Breast epithelium (tissue), 4 donors: ENCODE data around the gene PRPF39. TPM values are rescaled to one million over a fixed set of nuclear protein-coding genes. Genes with fewer than 3 reads are reported as not detected.
"Not testable (repeated sequence)": the region's sequence is repeated elsewhere in the genome, so short reads cannot be mapped to it uniquely, and the experiment has no call there.

ENCODE experiments used
- DNase-seq, 2 donors: peaks; one replicate each; pipeline ENCODE4 v3.0.0-alpha.2; 2019; ENCODE audit warnings: low spot score in 2 of 2
- H3K27ac ChIP-seq, 2 donors: fragments of 200-600 bp; sonication (generic) in 1 of 2; one replicate each; pipeline ENCODE4 v1.5.1; 2016 to 2019; ENCODE audit warnings: mild to moderate bottlenecking in 1 of 2
- H3K27me3 ChIP-seq, 2 donors: fragments of 200-600 bp; sonication (generic) in 1 of 2; one replicate each; pipeline versions ENCODE4 v1.5.1 to v1.6.0; 2017 to 2019; ENCODE audit warnings: control low read depth in 1 of 2, mild to moderate bottlenecking in 1 of 2
- H3K36me3 ChIP-seq: fragments of 200-600 bp; one replicate; pipeline ENCODE4 v1.5.1; 2019
- H3K4me1 ChIP-seq, 2 donors: fragments of 200-600 bp; sonication (generic); one replicate each; pipeline ENCODE4 v1.5.1; 2016 to 2019; ENCODE audit warnings: control low read depth in 1 of 2
- H3K4me3 ChIP-seq, 3 donors: fragments of 200-600 bp; sonication (generic); 1 replicate in 2 of 3; 2 replicates in 1 of 3; pipeline ENCODE4 v1.5.1; 2016 to 2019; ENCODE audit warnings: mild to moderate bottlenecking in 3 of 3, moderate library complexity in 2 of 3
- H3K9me3 ChIP-seq, 2 donors: fragments of 200-600 bp; sonication (generic) in 1 of 2; one replicate each; pipeline ENCODE4 v1.5.1; 2016 to 2019; ENCODE audit warnings: control low read depth in 1 of 2
- CTCF ChIP-seq, 3 donors: fragments of 450-650 bp; IDR thresholded peaks; one replicate each; pipeline ENCODE4 v1.5.1; 2016 to 2017; ENCODE audit warnings: antibody characterized with exemption in 3 of 3, mild to moderate bottlenecking in 3 of 3, moderate library complexity in 3 of 3
- POLR2A ChIP-seq: fragments of 450-650 bp; IDR thresholded peaks from one replicate; pipeline ENCODE4 v1.6.1; 2016; ENCODE audit warnings: antibody characterized with exemption, mild to moderate bottlenecking, moderate library complexity
- POLR2AphosphoS5 ChIP-seq, 3 donors: sonication (generic); formaldehyde crosslinking; IDR thresholded peaks; one replicate each; pipeline ENCODE4 v1.6.1; 2017; ENCODE audit warnings: antibody characterized with exemption in 3 of 3
- intact Hi-C: fragments of 100-400 bp; cut with DNase I; formaldehyde crosslinking; loops from one replicate; pipeline ENCODE4 v1.15.1; 2023; ENCODE audit warnings: low total_unique reads
- total RNA-seq, 3 donors: library from RNA; depleted of rRNA; stranded (reverse); fragments of >200 nt; gene quantifications; one replicate each; pipeline ENCODE4 v1.1.0, GENCODE V29; 2016

Gene PRPF39
- total RNA-seq, 3 donors from 2014 or later: 29.8 to 54.4 (median 48.8) TPM

DNA sequence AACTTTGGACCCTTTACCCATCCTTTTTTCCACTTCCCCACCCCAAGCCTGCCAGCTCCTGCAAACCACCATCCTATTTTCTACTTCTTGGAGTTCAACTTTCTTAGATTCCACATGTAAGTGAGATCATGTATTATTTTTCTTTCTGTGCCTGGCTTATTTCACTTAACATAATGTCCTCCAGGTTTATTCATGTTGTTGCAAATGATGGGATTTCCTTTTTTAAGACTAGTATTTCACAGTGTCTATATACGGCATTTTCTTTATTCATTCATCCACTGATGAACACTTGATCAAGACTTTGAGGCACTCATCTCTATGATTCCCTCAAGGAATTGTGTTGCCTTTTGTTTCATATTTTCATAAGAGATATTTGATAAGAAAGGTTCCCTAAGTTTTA, 5.6 kb upstream of the PRPF39 start:
- Histone ChIP-seq H3K27ac (no peak overlapping the region), H3K4me3 (no peak overlapping the region), H3K36me3 (no peaks in the 10 kb centered on the region), H3K9me3 (no peaks in the 10 kb centered on the region), H3K27me3 (no peaks in the 10 kb centered on the region), H3K4me1 (no peaks in the 10 kb centered on the region)
- intact Hi-C loops: no loop called here
- DNase-seq: no peak
- no peak for TF ChIP-seq POLR2AphosphoS5 (IDR thresholded peaks at IDR 0.05)
- TF ChIP-seq POLR2A: no peak
- no peak for TF ChIP-seq CTCF (IDR thresholded peaks at IDR 0.05)

DNA sequence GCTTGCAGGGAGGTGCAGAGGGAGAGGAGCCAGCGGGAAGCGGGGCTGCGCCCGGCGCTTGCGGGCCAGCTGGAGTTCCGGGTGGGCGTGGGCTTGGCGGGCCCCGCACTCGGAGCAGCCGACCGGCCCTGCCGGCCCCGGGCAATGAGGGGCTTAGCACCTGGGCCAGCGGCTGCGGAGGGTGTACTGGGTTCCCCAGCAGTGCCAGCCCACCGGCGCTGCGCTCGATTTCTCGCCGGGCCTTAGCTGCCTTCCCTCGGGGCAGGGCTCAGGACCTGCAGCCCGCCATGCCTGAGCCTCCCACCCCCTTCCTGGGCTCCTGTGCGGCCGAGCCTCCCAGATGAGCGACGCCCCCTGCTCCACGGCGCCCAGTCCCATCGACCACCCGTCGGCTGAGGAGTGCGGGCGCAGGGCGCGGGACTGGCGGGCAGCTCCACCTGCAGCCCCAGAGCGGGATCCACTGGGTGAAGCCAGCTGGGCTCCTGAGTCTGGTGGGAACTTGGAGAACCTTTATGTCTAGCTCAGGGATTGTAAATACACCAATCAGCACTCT, 3.4 kb upstream of the PRPF39 start:
- DNase-seq, H3K4me3 ChIP-seq, H3K27me3 ChIP-seq, H3K4me1 ChIP-seq, H3K36me3 ChIP-seq, intact Hi-C loops, H3K9me3 ChIP-seq, H3K27ac ChIP-seq: not testable (repeated sequence)

GRCh38 chr14:45081096-45081495, 2.8 kb upstream of the PRPF39 start:
- intact Hi-C loops, DNase-seq, H3K4me1 ChIP-seq, H3K9me3 ChIP-seq, H3K27me3 ChIP-seq, H3K4me3 ChIP-seq, H3K27ac ChIP-seq, H3K36me3 ChIP-seq: not testable (repeated sequence)

- no peak for DNase-seq
- no peak for TF ChIP-seq POLR2A
- TF ChIP-seq POLR2AphosphoS5 (IDR thresholded peaks at IDR 0.05): no peak
- no peak for TF ChIP-seq CTCF (IDR thresholded peaks at IDR 0.05)
- intact Hi-C loops: no loop called here
- Histone ChIP-seq H3K9me3 (no peaks in the 10 kb centered on the region), H3K27me3 (no peaks in the 10 kb centered on the region), H3K36me3 (no peaks in the 10 kb centered on the region), H3K4me1 (peaks cover 0 to 14% of the 10 kb centered on the region in 2 donors), H3K4me3 (no peak overlapping the region), H3K27ac (no peak overlapping the region)
Observed at GRCh38 chr14:45082420-45082819, 1.5 kb upstream of the PRPF39 start.

DNA sequence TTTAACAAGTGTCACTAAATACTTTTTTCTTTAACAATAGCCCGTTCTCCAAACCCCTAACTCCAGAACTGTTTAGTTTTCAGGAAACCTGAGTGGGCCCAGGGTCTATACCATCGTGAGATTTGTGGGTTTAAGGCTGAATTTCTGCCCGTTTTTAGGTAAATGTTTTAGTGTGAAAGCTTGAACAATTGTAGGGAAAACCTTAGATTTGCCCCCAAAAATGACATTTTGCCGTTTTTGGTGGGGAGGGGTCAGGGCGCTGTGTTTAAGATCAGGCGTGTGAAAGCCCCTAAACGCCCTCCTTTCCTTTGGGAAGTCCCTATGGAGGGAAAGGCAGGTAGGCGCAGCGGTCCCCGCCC, 320 bp upstream of the PRPF39 start:
- H3K4me3 ChIP-seq: peak overlapping the region; percentile 56 to 80 (median 74)
- no peaks in the 10 kb centered on the region for H3K36me3 ChIP-seq
- no peak for TF ChIP-seq POLR2AphosphoS5 (IDR thresholded peaks at IDR 0.05)
- peaks cover 0 to 14% of the 10 kb centered on the region in 2 donors for H3K4me1 ChIP-seq
- H3K27me3 ChIP-seq: no peaks in the 10 kb centered on the region
- no peaks in the 10 kb centered on the region for H3K9me3 ChIP-seq
- intact Hi-C loops: no loop called here
- no peak for DNase-seq
- H3K27ac ChIP-seq: peak overlapping the region; percentile 87

DNA sequence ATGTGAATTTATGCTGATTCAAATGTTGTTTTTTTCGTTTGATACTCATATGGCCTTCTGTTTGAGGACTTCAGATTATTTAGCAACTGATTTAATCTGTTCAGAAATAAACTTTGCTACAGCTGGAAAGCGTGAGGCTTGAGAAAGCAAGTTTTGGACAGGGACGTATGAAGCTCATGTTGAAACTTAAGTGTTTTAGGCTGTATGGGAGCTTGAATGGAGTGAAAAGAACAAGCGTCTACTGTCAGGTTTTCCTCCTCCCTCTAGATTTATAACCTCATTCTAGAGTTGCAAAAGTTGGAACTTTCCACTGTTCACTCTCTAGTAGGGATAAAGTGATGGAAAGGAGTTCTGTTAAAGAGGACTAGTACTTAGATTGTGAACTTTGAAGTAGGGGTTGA, 1.0 kb downstream of the PRPF39 start:
- Histone ChIP-seq H3K4me1 (peaks cover 0 to 14% of the 10 kb centered on the region in 2 donors), H3K27ac (peak overlapping the region; percentile 87), H3K27me3 (no peaks in the 10 kb centered on the region), H3K4me3 (peak overlapping the region; percentile 56 to 80 (median 74)), H3K9me3 (no peaks in the 10 kb centered on the region), H3K36me3 (no peaks in the 10 kb centered on the region)
- no peak for DNase-seq
- intact Hi-C loops: no loop called here
- TF ChIP-seq CTCF (IDR thresholded peaks at IDR 0.05): no peak
- no peak for TF ChIP-seq POLR2A

GRCh38 chr14:45089813-45090212, 5.9 kb downstream of the PRPF39 start:
- intact Hi-C loops: no loop called here
- Histone ChIP-seq H3K27me3 (no peaks in the 10 kb centered on the region), H3K4me1 (peaks cover 0 to 14% of the 10 kb centered on the region in 2 donors), H3K27ac (no peak overlapping the region), H3K9me3 (no peaks in the 10 kb centered on the region), H3K36me3 (no peaks in the 10 kb centered on the region), H3K4me3 (no peak overlapping the region)
- no peak for DNase-seq
- TF ChIP-seq POLR2AphosphoS5 (IDR thresholded peaks at IDR 0.05) (no peak), CTCF (IDR thresholded peaks at IDR 0.05) (no peak), POLR2A (no peak)
